GM19193 (cell line): ENCODE data around the gene MDH1.

ENCODE experiments used
- POLR2A ChIP-seq: IDR thresholded peaks from 4 replicates; pipeline ENCODE4 v1.6.1; 2011; ENCODE audit not compliant: insufficient read depth, insufficient read length; ENCODE audit errors: extremely low read depth

The MDH1 gene

DNA sequence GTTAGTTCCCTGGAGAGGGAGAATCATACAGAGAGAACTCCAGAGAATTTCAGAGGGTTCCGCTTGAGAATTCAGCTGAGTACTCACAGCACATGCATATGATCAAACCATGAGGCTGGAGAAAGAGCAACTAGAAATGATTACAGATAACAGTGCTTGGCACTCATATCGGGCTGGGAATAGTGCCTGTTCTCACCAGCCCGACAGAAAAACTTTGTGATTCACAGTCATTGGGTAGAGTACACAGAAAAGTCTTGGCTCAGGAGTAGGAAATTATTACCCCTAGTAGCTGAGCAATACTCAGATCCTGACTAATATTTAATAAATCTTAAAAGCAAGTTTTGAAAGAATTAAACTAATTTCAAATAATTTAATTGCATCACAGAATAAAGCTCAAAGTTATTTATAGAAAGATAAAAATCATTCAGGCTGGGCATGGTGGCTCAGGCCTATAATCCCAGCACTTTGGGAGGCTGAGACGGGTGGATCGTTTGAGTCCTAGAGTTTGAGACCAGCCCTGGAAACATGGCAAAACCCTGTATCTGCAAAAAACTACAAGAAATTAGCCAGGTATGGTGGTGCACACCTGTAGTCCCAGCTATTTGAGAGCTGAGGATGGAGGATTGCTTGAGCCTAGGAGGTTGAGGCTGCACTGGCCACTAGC lies 7.3 kb upstream of the MDH1 start:
- no peak for TF ChIP-seq POLR2A

- no peak for TF ChIP-seq POLR2A
These were observed 5.9 kb upstream of the MDH1 start for GRCh38 chr2:63582873-63583272.

GRCh38 chr2:63587814-63588384 lies 864 bp upstream of the MDH1 start:
- TF ChIP-seq POLR2A: no peak

DNA sequence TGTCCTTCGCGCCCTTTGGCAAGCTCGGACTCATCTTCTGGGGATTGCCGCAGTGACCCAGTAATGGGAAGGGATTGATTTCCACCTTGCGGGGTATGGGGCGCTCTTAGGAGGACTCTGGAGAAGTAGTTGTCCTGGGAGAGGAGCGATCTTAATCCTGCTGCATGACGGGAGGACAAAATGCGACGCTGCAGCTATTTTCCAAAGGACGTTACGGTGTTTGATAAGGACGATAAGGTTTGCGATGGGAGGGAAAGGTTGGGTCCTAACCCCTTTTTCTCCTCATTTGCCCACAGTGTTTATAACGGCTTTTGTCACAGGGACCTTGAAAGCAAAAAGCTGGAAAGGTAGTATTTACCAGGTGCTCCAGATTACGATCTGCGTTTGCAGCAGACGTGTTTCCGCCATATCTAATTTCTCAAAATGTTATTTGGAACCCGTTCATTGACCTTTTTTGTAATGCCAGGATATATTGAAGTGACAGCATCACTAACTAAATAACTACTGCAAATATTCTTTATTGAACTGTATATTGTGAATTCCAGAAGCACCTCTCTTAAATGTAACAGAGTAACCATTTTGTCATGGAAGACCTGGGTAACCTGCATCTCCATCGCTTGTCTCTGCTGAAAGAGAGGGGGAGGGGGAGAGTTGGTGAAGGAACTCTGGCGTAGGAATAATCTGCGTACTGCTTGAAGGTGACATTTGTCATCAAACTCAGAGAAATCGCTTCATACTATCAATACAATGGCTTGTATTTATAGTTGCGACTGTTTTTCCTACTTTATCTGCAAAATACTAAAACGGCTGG lies 590 bp downstream of the MDH1 start:
- no peak for TF ChIP-seq POLR2A

GRCh38 chr2:63590626-63591408 lies 2.1 kb downstream of the MDH1 start:
- no peak for TF ChIP-seq POLR2A

DNA sequence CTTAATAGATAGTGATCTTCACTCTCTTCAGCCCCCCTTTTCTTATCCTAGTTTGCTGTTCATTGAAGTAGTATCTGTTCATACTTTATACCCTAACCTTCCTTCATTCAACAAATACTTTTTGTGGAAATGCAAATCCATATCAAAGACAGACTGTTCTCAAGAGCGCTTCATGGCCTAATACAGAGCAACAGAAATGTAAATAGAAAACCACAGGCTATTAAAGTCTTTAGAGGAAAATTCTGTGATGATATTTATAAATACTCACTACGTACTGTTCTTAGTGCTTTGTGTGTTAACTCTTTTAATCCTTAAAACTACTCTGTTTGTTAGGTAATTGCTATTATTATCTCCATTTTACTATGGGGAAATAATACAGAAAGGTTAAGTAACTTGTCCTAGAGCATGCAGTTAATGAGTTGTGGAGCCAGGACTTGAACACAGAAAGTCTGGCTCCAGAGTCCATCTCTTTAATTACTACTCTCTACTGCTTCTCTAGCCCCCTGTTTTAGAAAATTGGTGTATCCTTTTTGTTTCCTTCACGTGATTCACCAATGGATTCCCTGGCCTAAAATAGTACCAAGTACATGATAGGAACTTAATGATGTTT lies 2.9 kb downstream of the MDH1 start:
- TF ChIP-seq POLR2A: no peak

GRCh38 chr2:63594660-63595059 lies 5.9 kb downstream of the MDH1 start:
- TF ChIP-seq POLR2A: no peak

DNA sequence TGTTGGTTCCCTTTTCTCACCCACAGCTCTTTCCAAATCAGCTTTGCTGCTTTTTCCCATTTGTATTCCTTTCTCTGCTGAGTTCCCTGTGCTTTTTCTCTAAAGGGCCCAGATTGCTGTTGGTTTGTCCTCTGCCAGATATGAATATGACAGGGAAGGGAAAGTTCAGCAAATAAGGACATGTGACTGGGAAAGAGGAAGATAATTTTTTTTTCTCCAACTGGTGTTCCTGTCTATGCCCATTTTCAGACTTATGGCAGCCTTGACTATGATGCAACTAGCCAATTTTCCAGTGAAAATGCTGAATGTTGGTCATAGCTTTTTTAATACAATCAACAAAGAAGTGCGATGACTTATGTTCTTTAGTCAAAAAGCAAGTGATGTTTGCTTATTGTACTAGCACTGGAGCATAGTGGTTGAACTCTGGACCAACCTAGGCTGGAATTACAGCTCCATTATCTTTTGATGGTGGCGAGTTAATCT lies 7.7 kb downstream of the MDH1 start:
- TF ChIP-seq POLR2A: no peak

- TF ChIP-seq POLR2A: no peak
These were observed 10.2 kb downstream of the MDH1 start for GRCh38 chr2:63598981-63599380.

DNA sequence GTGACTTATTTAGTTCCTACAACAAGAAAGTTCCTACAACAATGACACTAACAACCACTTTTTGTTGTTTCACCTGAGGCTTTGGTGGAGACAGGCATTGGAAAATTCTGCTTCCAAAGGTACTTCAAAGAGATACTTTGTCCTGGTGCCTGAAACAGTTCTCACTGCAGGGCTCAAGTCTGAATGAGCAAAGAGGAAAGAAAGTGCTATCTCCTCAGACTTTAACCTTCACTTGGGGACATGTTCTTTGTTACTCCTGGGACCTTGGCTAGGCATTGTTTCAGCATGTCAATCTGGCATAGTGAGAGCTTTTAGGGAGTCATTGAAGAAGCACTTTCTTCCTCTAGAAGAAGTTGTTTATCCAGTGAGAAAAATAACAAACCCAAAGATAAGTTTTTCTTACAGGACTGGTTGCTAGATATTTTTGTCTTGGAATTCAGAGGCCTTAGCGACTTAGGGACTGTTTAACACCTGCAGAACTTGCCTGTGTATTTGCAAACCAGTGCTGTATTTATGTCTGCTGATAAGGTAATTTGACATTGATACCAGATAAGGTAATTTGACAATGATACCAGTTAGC lies 12.2 kb downstream of the MDH1 start:
- no peak for TF ChIP-seq POLR2A

- TF ChIP-seq POLR2A: no peak
These were observed 15.9 kb downstream of the MDH1 start for GRCh38 chr2:63604666-63605065.

DNA sequence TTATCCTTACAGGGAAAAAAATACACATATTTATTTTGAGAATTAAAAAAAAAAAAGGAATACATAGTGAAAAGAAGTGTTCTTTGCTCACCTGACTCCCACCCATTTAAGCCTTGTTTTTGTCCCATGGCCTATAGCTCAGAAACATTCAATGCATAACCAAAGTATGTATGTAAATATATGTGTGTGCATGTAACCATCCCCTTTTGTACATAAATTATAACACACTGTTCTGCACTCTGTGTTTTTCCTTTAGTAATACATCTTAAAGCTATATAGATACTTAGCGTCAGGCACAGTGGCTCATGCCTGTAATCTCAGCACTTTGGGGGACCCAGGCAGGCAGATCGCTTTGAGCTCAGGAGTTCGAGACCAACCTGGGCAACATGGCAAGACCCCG lies 21.8 kb downstream of the MDH1 start:
- no peak for TF ChIP-seq POLR2A

DNA sequence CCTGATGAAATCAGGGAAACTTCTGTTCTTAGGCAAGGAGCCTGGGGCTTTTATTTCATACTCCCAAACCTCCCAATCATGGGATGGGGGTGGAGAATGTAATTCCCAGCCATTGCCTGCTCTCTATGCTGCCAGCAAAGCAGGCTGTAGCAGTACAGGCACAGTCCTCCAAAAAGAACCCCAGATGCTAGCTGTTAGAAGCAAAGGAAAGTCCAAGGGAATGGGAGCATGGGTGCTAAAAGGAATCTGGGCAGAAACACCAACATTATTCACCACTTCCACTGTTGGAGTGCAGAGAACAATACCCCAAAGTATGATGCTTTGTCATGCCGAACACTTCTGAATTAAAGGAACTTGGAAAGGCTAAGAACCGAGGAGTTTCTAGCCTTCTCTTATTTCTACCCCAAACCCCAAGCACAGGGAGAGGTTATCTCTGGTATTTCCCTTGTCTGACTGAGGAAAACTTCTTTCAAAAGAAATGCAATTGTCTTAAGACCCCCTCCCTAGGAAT lies 24.7 kb downstream of the MDH1 start:
- no peak for TF ChIP-seq POLR2A

GRCh38 chr2:63614448-63614968 lies 25.7 kb downstream of the MDH1 start:
- TF ChIP-seq POLR2A: no peak
